MM.1S (cell line): ENCODE measurements around the gene DIRAS3.
"Not testable (repeated sequence)": the region's sequence is repeated elsewhere in the genome, so short reads cannot be mapped to it uniquely, and the experiment has no call there.

Source experiments
- DNase-seq: peaks from one replicate; pipeline ENCODE4 v3.0.0-alpha.2; 2015
- H2AFZ ChIP-seq: fragments of 300-600 bp; sonication (generic); 2 replicates; pipeline ENCODE4 v1.6.0; 2016; ENCODE audit warnings: antibody characterized with exemption, low read length
- H3F3A ChIP-seq: fragments of 300-600 bp; sonication (generic); 2 replicates; pipeline ENCODE4 v1.6.1; 2016; ENCODE audit warnings: mild to moderate bottlenecking, antibody characterized with exemption, low read length, moderate library complexity, mixed read lengths; ENCODE audit not compliant: insufficient read depth
- H3K27ac ChIP-seq: fragments of 300-600 bp; sonication (generic); 2 replicates; pipeline ENCODE4 v1.5.1; 2016; ENCODE audit warnings: mild to moderate bottlenecking, low read length
- H3K27me3 ChIP-seq: fragments of 300-600 bp; sonication (generic); replicated peaks from 2 replicates; pipeline ENCODE4 v1.6.0; 2016; ENCODE audit warnings: low read length; ENCODE audit not compliant: insufficient read depth
- H3K36me3 ChIP-seq: fragments of 300-600 bp; sonication (generic); replicated peaks from 2 replicates; pipeline ENCODE4 v1.6.1; 2016; ENCODE audit warnings: mild to moderate bottlenecking, low read length, mixed read lengths; ENCODE audit not compliant: insufficient read depth
- H3K4me1 ChIP-seq: fragments of 300-600 bp; sonication (generic); 2 replicates; pipeline ENCODE4 v1.6.1; 2016; ENCODE audit warnings: low read length, mixed read lengths
- H3K4me2 ChIP-seq: fragments of 300-600 bp; sonication (generic); 2 replicates; pipeline ENCODE4 v1.6.0; 2016; ENCODE audit warnings: low read depth, low read length
- H3K4me3 ChIP-seq: fragments of 300-600 bp; sonication (generic); 2 replicates; pipeline ENCODE4 v1.5.1; 2016; ENCODE audit warnings: low read length, mixed read lengths
- H3K79me2 ChIP-seq: fragments of 300-600 bp; sonication (generic); 2 replicates; pipeline ENCODE4 v1.6.1; 2016; ENCODE audit warnings: mixed run types, low read length, mixed read lengths
- H3K9ac ChIP-seq: fragments of 300-600 bp; sonication (generic); 2 replicates; pipeline ENCODE4 v1.6.1; 2016; ENCODE audit warnings: low read length, mixed read lengths
- H3K9me2 ChIP-seq: fragments of 300-600 bp; sonication (generic); replicated peaks from 2 replicates; pipeline ENCODE4 v1.6.1; 2016; ENCODE audit warnings: mild to moderate bottlenecking, low read length, mixed read lengths; ENCODE audit not compliant: insufficient read depth
- H3K9me3 ChIP-seq: fragments of 300-600 bp; sonication (generic); replicated peaks from 2 replicates; pipeline ENCODE4 v1.6.1; 2016; ENCODE audit warnings: mild to moderate bottlenecking, low read length, mixed read lengths; ENCODE audit not compliant: insufficient read depth
- H4K20me1 ChIP-seq: fragments of 300-600 bp; sonication (generic); 2 replicates; pipeline ENCODE4 v1.6.1; 2016; ENCODE audit warnings: mild to moderate bottlenecking, low read length, moderate library complexity, mixed read lengths; ENCODE audit not compliant: insufficient read depth
- CTCF ChIP-seq: fragments of 300-600 bp; sonication (generic); IDR thresholded peaks from 2 replicates; pipeline ENCODE4 v1.5.1; 2016; ENCODE audit warnings: antibody characterized with exemption, low read length, mixed read lengths
- EZH2 ChIP-seq: fragments of 300-600 bp; sonication (generic); optimal IDR thresholded peaks from 2 replicates; pipeline ENCODE3; 2017; ENCODE audit warnings: low read depth, mild to moderate bottlenecking, antibody characterized with exemption, low read length, mixed read lengths
- EZH2phosphoT487 ChIP-seq: fragments of 300-600 bp; sonication (generic); IDR thresholded peaks from 2 replicates; pipeline ENCODE4 v1.6.1; 2018; ENCODE audit warnings: antibody characterized with exemption, low read length

Gene DIRAS3

GRCh38 chr1:68078647-68079046 lies 28.2 kb upstream of the DIRAS3 start:
- Histone ChIP-seq H3K9me2 (no peaks in the 10 kb centered on the region), H3K27me3 (no peaks in the 10 kb centered on the region), H3K79me2 (no peaks in the 10 kb centered on the region), H3K4me1 (no peaks in the 10 kb centered on the region), H3K4me3 (no peak overlapping the region), H3K4me2 (no peak overlapping the region), H3K36me3 (no peaks in the 10 kb centered on the region), H3F3A (no peaks in the 10 kb centered on the region), H3K9me3 (no peaks in the 10 kb centered on the region), H4K20me1 (no peaks in the 10 kb centered on the region), H3K27ac (no peak overlapping the region), H2AFZ (no peak overlapping the region), H3K9ac (no peak overlapping the region)
- TF ChIP-seq EZH2phosphoT487, result no peak
- TF ChIP-seq EZH2, result no peak
- no peak for TF ChIP-seq CTCF
- DNase-seq, result no peak

DNA sequence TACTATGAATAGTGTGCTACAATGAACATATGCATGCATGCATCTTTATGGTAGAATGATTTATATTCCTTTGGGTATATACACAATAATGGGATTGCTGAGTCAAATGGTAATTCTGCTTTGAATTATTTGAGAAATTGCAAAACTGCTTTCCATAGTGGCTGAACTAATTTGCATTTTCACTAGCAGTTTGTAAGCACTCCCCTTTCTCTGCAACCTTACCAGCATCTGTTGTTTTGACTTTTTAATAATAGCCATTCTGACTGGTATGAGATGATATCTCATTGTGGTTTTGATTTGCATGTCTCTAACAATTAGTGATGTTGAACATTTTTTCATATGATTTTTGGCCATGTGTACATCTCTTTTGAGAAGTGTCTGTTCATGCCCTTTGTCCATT lies 24.0 kb upstream of the DIRAS3 start:
- Histone ChIP-seq H2AFZ (no peak overlapping the region), H3F3A (no peaks in the 10 kb centered on the region), H4K20me1 (no peaks in the 10 kb centered on the region), H3K36me3 (no peaks in the 10 kb centered on the region), H3K4me2 (no peak overlapping the region), H3K79me2 (no peaks in the 10 kb centered on the region), H3K27me3 (no peaks in the 10 kb centered on the region), H3K4me3 (no peak overlapping the region), H3K9me3 (no peaks in the 10 kb centered on the region), H3K27ac (no peak overlapping the region), H3K9ac (no peak overlapping the region), H3K4me1 (no peaks in the 10 kb centered on the region), H3K9me2 (no peaks in the 10 kb centered on the region)
- no peak for DNase-seq
- no peak for TF ChIP-seq CTCF
- no peak for TF ChIP-seq EZH2
- no peak for TF ChIP-seq EZH2phosphoT487

- no peaks in the 10 kb centered on the region for H4K20me1 ChIP-seq
- H3K4me3 ChIP-seq, result no peak overlapping the region
- H2AFZ ChIP-seq, result no peak overlapping the region
- no peaks in the 10 kb centered on the region for H3K27me3 ChIP-seq
- no peaks in the 10 kb centered on the region for H3K4me1 ChIP-seq
- DNase-seq, result no peak
- H3K36me3 ChIP-seq, result no peaks in the 10 kb centered on the region
- TF ChIP-seq CTCF, result no peak
- TF ChIP-seq EZH2, result no peak
- no peak for TF ChIP-seq EZH2phosphoT487
- no peaks in the 10 kb centered on the region for H3F3A ChIP-seq
- H3K79me2 ChIP-seq, result no peaks in the 10 kb centered on the region
- H3K27ac ChIP-seq, result no peak overlapping the region
- H3K9ac ChIP-seq, result no peak overlapping the region
- H3K9me2 ChIP-seq, result no peaks in the 10 kb centered on the region
- H3K4me2 ChIP-seq, result no peak overlapping the region
- H3K9me3 ChIP-seq, result no peaks in the 10 kb centered on the region
Measured at GRCh38 chr1:68065766-68066165, 15.3 kb upstream of the DIRAS3 start.

- H3K9me3 ChIP-seq, H3K36me3 ChIP-seq, H3F3A ChIP-seq, H3K27me3 ChIP-seq, H3K79me2 ChIP-seq, H3K4me2 ChIP-seq, H3K9ac ChIP-seq, H3K4me1 ChIP-seq, H2AFZ ChIP-seq, H4K20me1 ChIP-seq, H3K4me3 ChIP-seq, DNase-seq, H3K27ac ChIP-seq, H3K9me2 ChIP-seq: not testable (repeated sequence)
Measured at GRCh38 chr1:68058053-68058452, 7.6 kb upstream of the DIRAS3 start.
